CD14-positive monocyte (primary cell): ENCODE results near the gene ATP5F1B. TPM values are rescaled to one million over a fixed set of nuclear protein-coding genes. Genes with fewer than 3 reads are reported as not detected.

ENCODE experiments used
- DNase-seq, 3 donors: peaks; one replicate each; pipeline ENCODE4 v3.0.0-alpha.2; 2011 to 2022
- H2AFZ ChIP-seq: 2 replicates; pipeline ENCODE4 v1.6.0; 2012; ENCODE audit warnings: mild to moderate bottlenecking, low read depth, low read length, inconsistent platforms; ENCODE audit not compliant: insufficient read depth, poor library complexity, severe bottlenecking
- H3K27ac ChIP-seq, 2 donors: 1 replicate in 1 of 2; 2 replicates in 1 of 2; pipeline ENCODE4 v1.5.1; 2012 to 2013; ENCODE audit warnings: low read length in 2 of 2, control low read depth in 1 of 2, inconsistent platforms in 1 of 2, low read depth in 1 of 2, mild to moderate bottlenecking in 1 of 2
- H3K27me3 ChIP-seq, 2 donors: one replicate each; pipeline versions ENCODE4 v1.6.0 to v1.6.1; 2011 to 2013; ENCODE audit warnings: low read length in 2 of 2; ENCODE audit not compliant: control insufficient read depth in 2 of 2, insufficient read depth in 2 of 2
- H3K36me3 ChIP-seq, 2 donors: replicated peaks in 1 of 2; 1 replicate in 1 of 2; 2 replicates in 1 of 2; pipeline versions ENCODE4 v1.5.1 to v1.6.1; 2012 to 2013; ENCODE audit warnings: low read length in 2 of 2, control low read depth in 1 of 2, inconsistent platforms in 1 of 2, mild to moderate bottlenecking in 1 of 2; ENCODE audit not compliant: insufficient read depth in 2 of 2, control insufficient read depth in 1 of 2
- H3K4me1 ChIP-seq, 2 donors: 1 replicate in 1 of 2; 2 replicates in 1 of 2; pipeline versions ENCODE4 v1.5.1 to v1.6.1; 2012 to 2013; ENCODE audit warnings: low read length in 2 of 2, control low read depth in 1 of 2, inconsistent platforms in 1 of 2, mild to moderate bottlenecking in 1 of 2, moderate library complexity in 1 of 2; ENCODE audit not compliant: insufficient read depth in 2 of 2, control insufficient read depth in 1 of 2
- H3K4me2 ChIP-seq: replicated peaks from 2 replicates; pipeline ENCODE3; 2012; ENCODE audit warnings: low read length, moderate library complexity, mild to moderate bottlenecking; ENCODE audit not compliant: poor library complexity, severe bottlenecking; ENCODE audit errors: extremely low read depth
- H3K4me3 ChIP-seq, 3 experiments: fragments of 200-600 bp in 1 of 3; sonication (generic) in 1 of 3; replicated peaks in 1 of 3; 1 replicate in 2 of 3; 2 replicates in 1 of 3; pipeline ENCODE4 v1.5.1; 2011 to 2013; ENCODE audit warnings: low read length in 3 of 3, mild to moderate bottlenecking in 3 of 3, control low read depth in 2 of 3, low read depth in 2 of 3, inconsistent platforms in 1 of 3, moderate library complexity in 1 of 3
- H3K79me2 ChIP-seq: 2 replicates; pipeline ENCODE4 v1.6.0; 2012; ENCODE audit warnings: mild to moderate bottlenecking, control low read depth, inconsistent platforms, low read length, moderate library complexity; ENCODE audit not compliant: insufficient read depth
- H3K9ac ChIP-seq: 2 replicates; pipeline ENCODE4 v1.6.0; 2017; ENCODE audit warnings: low read length, mild to moderate bottlenecking; ENCODE audit not compliant: insufficient read depth, poor library complexity, severe bottlenecking
- H3K9me3 ChIP-seq, 2 donors: replicated peaks in 1 of 2; 1 replicate in 1 of 2; 2 replicates in 1 of 2; pipeline versions ENCODE4 v1.5.1 to v1.6.1; 2012 to 2013; ENCODE audit warnings: low read length in 2 of 2, control low read depth in 1 of 2; ENCODE audit not compliant: control insufficient read depth in 1 of 2, insufficient read depth in 1 of 2
- H4K20me1 ChIP-seq: 2 replicates; pipeline ENCODE4 v1.6.0; 2012; ENCODE audit warnings: mild to moderate bottlenecking, low read length, control low read depth, moderate library complexity; ENCODE audit not compliant: insufficient read depth
- H3K27ac Mint-ChIP-seq, 7 donors: one replicate each; pipeline ENCODE4 v1.8.0; 2020; ENCODE audit warnings: mild to moderate bottlenecking in 7 of 7, mixed read lengths in 7 of 7, moderate library complexity in 6 of 7, inconsistent platforms in 2 of 7
- H3K27me3 Mint-ChIP-seq, 3 donors: one replicate each; pipeline ENCODE4 v1.8.0; 2021 to 2022; ENCODE audit warnings: low read depth in 3 of 3, mild to moderate bottlenecking in 3 of 3, mixed read lengths in 3 of 3, moderate library complexity in 3 of 3, inconsistent platforms in 1 of 3
- H3K36me3 Mint-ChIP-seq, 2 donors: one replicate each; pipeline ENCODE4 v1.8.0; 2020; ENCODE audit warnings: mixed read lengths in 2 of 2, inconsistent platforms in 1 of 2, mild to moderate bottlenecking in 1 of 2
- H3K4me1 Mint-ChIP-seq: one replicate; pipeline ENCODE4 v1.8.0; 2020; ENCODE audit warnings: mild to moderate bottlenecking, mixed read lengths
- H3K4me3 Mint-ChIP-seq, 2 donors: one replicate each; pipeline ENCODE4 v1.8.0; 2020; ENCODE audit warnings: mild to moderate bottlenecking in 2 of 2, mixed read lengths in 2 of 2, moderate library complexity in 1 of 2
- H3K9me3 Mint-ChIP-seq, 7 donors: one replicate each; pipeline ENCODE4 v1.8.0; 2020 to 2022; ENCODE audit warnings: mixed read lengths in 7 of 7, mild to moderate bottlenecking in 6 of 7, moderate library complexity in 6 of 7, inconsistent platforms in 2 of 7
- CTCF ChIP-seq: fragments of 200-600 bp; IDR thresholded peaks from one replicate; pipeline ENCODE4 v1.8.0; 2022; ENCODE audit warnings: antibody characterized with exemption, mild to moderate bottlenecking
- WGBS: methylation state at CpG from one replicate; pipeline ENCODE4 v1.1.5; 2013; ENCODE audit warnings: missing lambda C conversion rate; ENCODE audit not compliant: insufficient coverage; 5-methylcytosine and 5-hydroxymethylcytosine counted together
- intact Hi-C, 2 donors: fragments of 100-400 bp; cut with micrococcal nuclease; formaldehyde crosslinking; loops; one replicate each; pipeline versions ENCODE4 v1.15.0 to v1.15.1; 2023
- polyA plus RNA-seq, 3 donors: library from polyadenylated mRNA; depleted of rRNA in 1 of 3; unstranded in 2 of 3; stranded (reverse) in 1 of 3; fragments of 300-500 nt in 2 of 3; fragments of >200 nt in 1 of 3; fragmentation: Illumina TruSeq in 2 of 3; gene quantifications; 1 replicate in 2 of 3; 2 replicates in 1 of 3; pipeline ENCODE4 v1.2.3, GENCODE V29; 2012 to 2021

The ATP5F1B gene
- polyA plus RNA-seq, 3 donors = 554 to 1,093 (median 1,038) TPM

- H3K4me3 Mint-ChIP-seq = no peak overlapping the region
- no peak overlapping the region for H3K9ac ChIP-seq
- H3K4me1 ChIP-seq = no peaks in the 10 kb centered on the region
- no peaks in the 10 kb centered on the region for H3K9me3 ChIP-seq
- intact Hi-C loops = no loop called here
- WGBS = 80% methylated on average over 3 of the region's 11 CpGs
- H3K27me3 Mint-ChIP-seq = peaks cover 0 to 2% (median 0%) of the 10 kb centered on the region in 3 donors
- H3K9me3 Mint-ChIP-seq = no peaks in the 10 kb centered on the region
- no peak overlapping the region for H3K4me3 ChIP-seq
- peaks cover 5% of the 10 kb centered on the region for H3K4me1 Mint-ChIP-seq
- H3K36me3 Mint-ChIP-seq = peaks cover 24 to 54% of the 10 kb centered on the region in 2 donors
- DNase-seq = no peak
- H3K27me3 ChIP-seq = no peaks in the 10 kb centered on the region
- peak overlapping the region in 1 of 2 donors; percentile 16 for H3K27ac ChIP-seq
- peak overlapping the region in 1 of 7 donors; percentile 50 for H3K27ac Mint-ChIP-seq
- H3K36me3 ChIP-seq = peaks cover 19 to 36% of the 10 kb centered on the region in 2 donors
- H3K4me2 ChIP-seq = no peak overlapping the region
- no peak overlapping the region for H2AFZ ChIP-seq
- TF ChIP-seq CTCF = no peak
- peaks cover 100% of the 10 kb centered on the region for H3K79me2 ChIP-seq
- peaks cover 100% of the 10 kb centered on the region for H4K20me1 ChIP-seq
These were observed 31.2 kb upstream of the ATP5F1B start for GRCh38 chr12:56676851-56677580.

GRCh38 chr12:56671608-56672007, 25.8 kb upstream of the ATP5F1B start:
- Mint-ChIP-seq H3K4me3 (no peak overlapping the region), H3K9me3 (no peaks in the 10 kb centered on the region), H3K36me3 (peaks cover 53 to 76% of the 10 kb centered on the region in 2 donors), H3K4me1 (no peaks in the 10 kb centered on the region), H3K27me3 (peaks cover 0 to 3% (median 0%) of the 10 kb centered on the region in 3 donors), H3K27ac (no peak overlapping the region)
- Histone ChIP-seq H3K4me1 (no peaks in the 10 kb centered on the region), H3K4me3 (no peak overlapping the region), H3K9me3 (no peaks in the 10 kb centered on the region), H3K27ac (peak overlapping the region in 1 of 2 donors; percentile 4), H3K9ac (no peak overlapping the region), H3K27me3 (no peaks in the 10 kb centered on the region), H4K20me1 (peaks cover 99% of the 10 kb centered on the region), H3K79me2 (peaks cover 98% of the 10 kb centered on the region), H3K4me2 (no peak overlapping the region), H2AFZ (no peak overlapping the region), H3K36me3 (peaks cover 49 to 64% of the 10 kb centered on the region in 2 donors)
- 100% methylated on average over 2 of the region's 2 CpGs for WGBS
- DNase-seq = no peak
- TF ChIP-seq CTCF = no peak
- intact Hi-C loops = no loop called here
